Coronary artery (tissue), 2 donors: ENCODE data around the gene SNAP47.

ENCODE experiments used
- DNase-seq: peaks from one replicate; pipeline ENCODE4 v3.0.0-alpha.2; 2017; ENCODE audit warnings: low spot score
- H3K27ac ChIP-seq, 2 donors: fragments of 200-600 bp; sonication (generic); one replicate each; pipeline ENCODE4 v1.5.1; 2016 to 2019
- H3K4me3 ChIP-seq: fragments of 200-600 bp; sonication (generic); 2 replicates; pipeline ENCODE4 v1.5.1; 2016; ENCODE audit warnings: mild to moderate bottlenecking, moderate library complexity
- TF ChIP-seq, protein P1 (sequence below): fragments of 200-600 bp; sonication (generic); IDR thresholded peaks from one replicate; pipeline ENCODE4 v1.5.1; 2019; ENCODE audit warnings: antibody characterized with exemption

Gene SNAP47

GRCh38 chr1:227753999-227754711 is 18.9 kb downstream of the SNAP47 start:
- no peak for DNase-seq
- Histone ChIP-seq H3K4me3 (no peak overlapping the region), H3K27ac (no peak overlapping the region)
- TF ChIP-seq, protein P1, sequence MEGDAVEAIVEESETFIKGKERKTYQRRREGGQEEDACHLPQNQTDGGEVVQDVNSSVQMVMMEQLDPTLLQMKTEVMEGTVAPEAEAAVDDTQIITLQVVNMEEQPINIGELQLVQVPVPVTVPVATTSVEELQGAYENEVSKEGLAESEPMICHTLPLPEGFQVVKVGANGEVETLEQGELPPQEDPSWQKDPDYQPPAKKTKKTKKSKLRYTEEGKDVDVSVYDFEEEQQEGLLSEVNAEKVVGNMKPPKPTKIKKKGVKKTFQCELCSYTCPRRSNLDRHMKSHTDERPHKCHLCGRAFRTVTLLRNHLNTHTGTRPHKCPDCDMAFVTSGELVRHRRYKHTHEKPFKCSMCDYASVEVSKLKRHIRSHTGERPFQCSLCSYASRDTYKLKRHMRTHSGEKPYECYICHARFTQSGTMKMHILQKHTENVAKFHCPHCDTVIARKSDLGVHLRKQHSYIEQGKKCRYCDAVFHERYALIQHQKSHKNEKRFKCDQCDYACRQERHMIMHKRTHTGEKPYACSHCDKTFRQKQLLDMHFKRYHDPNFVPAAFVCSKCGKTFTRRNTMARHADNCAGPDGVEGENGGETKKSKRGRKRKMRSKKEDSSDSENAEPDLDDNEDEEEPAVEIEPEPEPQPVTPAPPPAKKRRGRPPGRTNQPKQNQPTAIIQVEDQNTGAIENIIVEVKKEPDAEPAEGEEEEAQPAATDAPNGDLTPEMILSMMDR = no peak

GRCh38 chr1:227754958-227755357 is 19.7 kb downstream of the SNAP47 start:
- DNase-seq = no peak
- Histone ChIP-seq H3K4me3 (no peak overlapping the region), H3K27ac (no peak overlapping the region)
- TF ChIP-seq, protein P1 = no peak

GRCh38 chr1:227756172-227756959 is 21.1 kb downstream of the SNAP47 start:
- DNase-seq = no peak
- H3K4me3 ChIP-seq = no peak overlapping the region
- TF ChIP-seq, protein P1 = no peak
- H3K27ac ChIP-seq = no peak overlapping the region

DNA sequence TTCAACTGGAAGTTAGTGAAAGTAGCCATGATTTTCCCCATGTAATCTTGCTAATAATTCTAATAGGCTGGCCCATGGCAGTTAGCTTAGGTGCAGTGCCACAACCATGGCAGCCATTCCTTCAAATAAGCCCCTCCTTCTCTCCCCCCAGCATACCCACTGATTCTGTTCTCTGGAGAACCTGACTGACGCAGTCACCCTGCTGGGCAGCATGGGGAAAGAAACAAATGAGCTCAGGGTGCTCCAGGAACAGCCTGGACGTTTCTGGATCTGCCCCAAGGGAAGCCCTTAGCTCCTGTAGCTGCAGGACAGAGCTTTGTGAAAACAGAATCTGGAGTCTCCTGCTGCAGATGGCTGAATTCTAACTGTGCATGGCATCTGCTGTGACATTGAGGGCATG is 22.5 kb downstream of the SNAP47 start:
- TF ChIP-seq, protein P1 = no peak
- no peak overlapping the region for H3K27ac ChIP-seq
- H3K4me3 ChIP-seq = no peak overlapping the region
- no peak for DNase-seq

- no peak for DNase-seq
- TF ChIP-seq, protein P1 = no peak
- no peak overlapping the region for H3K4me3 ChIP-seq
- H3K27ac ChIP-seq = no peak overlapping the region
Measured at GRCh38 chr1:227758366-227758765, 23.1 kb downstream of the SNAP47 start.

GRCh38 chr1:227759341-227760300 is 24.4 kb downstream of the SNAP47 start:
- H3K27ac ChIP-seq = no peak overlapping the region
- no peak for DNase-seq
- TF ChIP-seq, protein P1 = no peak
- no peak overlapping the region for H3K4me3 ChIP-seq
